ENCODE results near the gene FRAS1.

FRAS1 gene

DNA sequence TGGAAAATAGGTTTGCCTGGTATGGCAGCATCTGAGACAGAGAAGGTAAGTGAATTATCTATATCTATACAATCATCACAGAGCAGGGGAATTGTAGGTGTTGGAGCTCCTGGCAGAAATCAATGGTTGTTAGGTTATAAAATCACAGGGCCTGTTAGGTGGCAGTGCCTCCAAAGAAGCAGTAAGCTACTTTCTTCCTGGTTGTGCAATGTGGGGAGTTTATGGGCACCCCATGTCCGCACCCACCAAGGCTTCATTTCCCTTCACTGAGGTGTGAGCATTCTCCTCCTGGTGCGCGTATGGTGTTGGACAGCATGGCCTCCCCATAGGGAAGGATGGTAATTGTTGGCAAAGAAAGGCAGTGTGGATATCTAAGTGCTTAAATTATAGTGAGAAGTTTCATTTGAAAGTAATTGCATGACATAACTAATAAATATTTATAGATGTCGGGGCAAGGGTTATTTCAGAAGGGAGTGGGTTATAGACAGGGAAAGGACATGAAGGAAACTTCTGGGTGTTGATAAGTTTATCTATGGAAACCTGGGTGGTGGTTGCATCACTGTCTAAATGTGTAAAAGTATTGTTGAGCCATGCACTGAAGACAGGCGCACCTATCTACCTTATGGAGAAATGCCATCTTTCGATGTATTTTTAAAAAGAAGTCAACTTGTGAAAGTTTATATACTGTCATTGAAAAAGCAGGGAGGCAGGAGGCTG, 153.7 kb downstream of the FRAS1 start:
- H3K9me3 ChIP-seq = no peaks in the 10 kb centered on the region
- TF ChIP-seq, protein P1, sequence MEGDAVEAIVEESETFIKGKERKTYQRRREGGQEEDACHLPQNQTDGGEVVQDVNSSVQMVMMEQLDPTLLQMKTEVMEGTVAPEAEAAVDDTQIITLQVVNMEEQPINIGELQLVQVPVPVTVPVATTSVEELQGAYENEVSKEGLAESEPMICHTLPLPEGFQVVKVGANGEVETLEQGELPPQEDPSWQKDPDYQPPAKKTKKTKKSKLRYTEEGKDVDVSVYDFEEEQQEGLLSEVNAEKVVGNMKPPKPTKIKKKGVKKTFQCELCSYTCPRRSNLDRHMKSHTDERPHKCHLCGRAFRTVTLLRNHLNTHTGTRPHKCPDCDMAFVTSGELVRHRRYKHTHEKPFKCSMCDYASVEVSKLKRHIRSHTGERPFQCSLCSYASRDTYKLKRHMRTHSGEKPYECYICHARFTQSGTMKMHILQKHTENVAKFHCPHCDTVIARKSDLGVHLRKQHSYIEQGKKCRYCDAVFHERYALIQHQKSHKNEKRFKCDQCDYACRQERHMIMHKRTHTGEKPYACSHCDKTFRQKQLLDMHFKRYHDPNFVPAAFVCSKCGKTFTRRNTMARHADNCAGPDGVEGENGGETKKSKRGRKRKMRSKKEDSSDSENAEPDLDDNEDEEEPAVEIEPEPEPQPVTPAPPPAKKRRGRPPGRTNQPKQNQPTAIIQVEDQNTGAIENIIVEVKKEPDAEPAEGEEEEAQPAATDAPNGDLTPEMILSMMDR (IDR thresholded peaks at IDR 0.05; ENCODE audit: low read depth, low read length) = no peak
- DNase-seq = no peak

DNA sequence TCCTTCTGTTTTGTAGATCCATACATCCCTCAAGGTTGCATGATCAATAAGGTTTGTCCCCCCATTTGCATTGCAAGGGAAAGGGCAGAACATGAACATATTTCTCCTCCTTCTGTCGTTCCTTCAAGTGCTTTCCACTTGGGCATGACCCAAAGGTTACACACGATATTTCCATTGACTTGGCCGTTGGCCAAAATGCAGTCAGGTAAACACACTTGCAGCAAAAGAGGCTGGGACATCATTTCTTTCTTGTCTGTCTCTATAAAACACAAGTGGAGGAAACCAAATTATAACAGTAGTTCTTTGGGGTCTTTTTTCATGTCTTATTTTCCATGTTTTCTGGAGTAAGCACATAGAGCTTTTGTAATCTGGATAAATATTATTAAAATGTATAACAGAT, 156.1 kb downstream of the FRAS1 start:
- Histone ChIP-seq H3K9me3 (no peaks in the 10 kb centered on the region), H3K4me1 (peaks cover 18% of the 10 kb centered on the region), H3K36me3 (no peaks in the 10 kb centered on the region), H3K27me3 (no peaks in the 10 kb centered on the region), H3K4me3 (ENCODE audit: low read depth, low read length) (no peak overlapping the region)
- TF ChIP-seq, protein P1 (IDR thresholded peaks at IDR 0.05; ENCODE audit: low read depth, low read length) = no peak
- no peak for DNase-seq

More for the DNA sequence above, 153.7 kb downstream of the FRAS1 start:
- no peaks in the 10 kb centered on the region for H3K27me3 ChIP-seq
- peaks cover 14% of the 10 kb centered on the region for H3K4me1 ChIP-seq
- H3K4me3 ChIP-seq (ENCODE audit: low read depth, low read length) = no peak overlapping the region
- H3K36me3 ChIP-seq = no peaks in the 10 kb centered on the region

GRCh38 chr4:78214078-78214477, 157.0 kb downstream of the FRAS1 start:
- no peak for DNase-seq
- H3K4me1 ChIP-seq = peaks cover 20% of the 10 kb centered on the region
- no peak overlapping the region for H3K4me3 ChIP-seq (ENCODE audit: low read depth, low read length)
- no peaks in the 10 kb centered on the region for H3K9me3 ChIP-seq
- H3K27me3 ChIP-seq = no peaks in the 10 kb centered on the region
- no peaks in the 10 kb centered on the region for H3K36me3 ChIP-seq
- TF ChIP-seq, protein P1 (IDR thresholded peaks at IDR 0.05; ENCODE audit: low read depth, low read length) = no peak

DNA sequence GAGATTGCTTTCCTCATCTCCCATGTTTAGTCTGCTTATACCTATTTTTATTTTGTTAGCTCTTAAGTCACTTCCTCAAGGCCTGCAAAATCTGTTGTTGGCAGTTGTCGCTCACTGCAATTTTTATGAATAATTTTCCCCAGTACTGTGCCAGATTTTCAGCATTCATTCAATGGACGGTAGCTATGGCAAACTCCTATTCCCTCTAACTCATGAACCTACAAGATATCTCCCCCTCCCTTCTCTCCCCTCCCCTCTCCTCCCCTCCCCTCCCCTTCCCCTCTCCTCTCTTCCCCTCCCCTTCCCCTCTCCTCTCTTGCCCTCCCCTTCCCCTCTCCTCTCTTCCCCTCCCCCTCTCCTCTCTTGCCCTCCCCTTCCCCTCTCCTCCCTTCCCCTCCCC, 160.4 kb downstream of the FRAS1 start:
- H3K27me3 ChIP-seq = no peaks in the 10 kb centered on the region
- TF ChIP-seq, protein P1 (IDR thresholded peaks at IDR 0.05; ENCODE audit: low read depth, low read length) = no peak
- DNase-seq = no peak
- H3K36me3 ChIP-seq = no peaks in the 10 kb centered on the region
- no peaks in the 10 kb centered on the region for H3K9me3 ChIP-seq
- no peak overlapping the region for H3K4me3 ChIP-seq (ENCODE audit: low read depth, low read length)
- H3K4me1 ChIP-seq = peaks cover 18% of the 10 kb centered on the region

GRCh38 chr4:78218260-78218659, 161.1 kb downstream of the FRAS1 start:
- H3K4me3 ChIP-seq (ENCODE audit: low read depth, low read length) = no peak overlapping the region
- H3K4me1 ChIP-seq = peaks cover 18% of the 10 kb centered on the region
- H3K9me3 ChIP-seq = no peaks in the 10 kb centered on the region
- no peaks in the 10 kb centered on the region for H3K27me3 ChIP-seq
- DNase-seq = no peak
- TF ChIP-seq, protein P1 (IDR thresholded peaks at IDR 0.05; ENCODE audit: low read depth, low read length) = no peak
- H3K36me3 ChIP-seq = no peaks in the 10 kb centered on the region

- TF ChIP-seq, protein P1 (IDR thresholded peaks at IDR 0.05; ENCODE audit: low read depth, low read length) = no peak
- H3K36me3 ChIP-seq = no peaks in the 10 kb centered on the region
- no peaks in the 10 kb centered on the region for H3K9me3 ChIP-seq
- H3K4me1 ChIP-seq = peaks cover 13% of the 10 kb centered on the region
- no peak overlapping the region for H3K4me3 ChIP-seq (ENCODE audit: low read depth, low read length)
- H3K27me3 ChIP-seq = no peaks in the 10 kb centered on the region
- no peak for DNase-seq
These were observed 162.7 kb downstream of the FRAS1 start for GRCh38 chr4:78219825-78220224.

All from BE2C (cell line).